ENCODE results near the gene SHFL. TPM values are rescaled to one million over a fixed set of nuclear protein-coding genes. Genes with fewer than 3 reads are reported as not detected.

Gene SHFL
- total and polyA plus RNA-seq, 2 of the 4 experiments (the other 2 are of a cell fraction): 9.0 to 32.1 TPM

DNA sequence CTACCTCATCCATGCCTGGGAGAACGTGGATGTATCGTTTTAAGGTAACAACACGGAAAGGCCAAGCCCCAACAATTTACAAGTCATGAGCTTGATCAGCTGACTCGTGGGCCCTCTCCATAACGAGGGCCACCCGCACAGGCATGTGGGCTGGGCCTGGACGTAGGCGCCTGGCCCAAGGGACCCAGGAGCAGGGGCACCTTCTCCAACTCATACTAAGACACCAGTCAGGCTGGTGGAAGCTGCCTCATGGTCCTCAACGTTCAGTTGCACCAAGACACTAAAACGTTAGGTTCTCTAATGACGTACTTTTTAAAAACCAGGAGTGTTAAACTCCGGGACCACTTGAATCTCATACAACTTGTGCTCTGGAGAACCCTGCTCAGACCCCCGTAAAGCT, 55.4 kb downstream of the SHFL start:
- Histone ChIP-seq H2BK20ac (ENCODE audit: low read depth, low read length) (no peak overlapping the region), H3K4me1 (ENCODE audit: control insufficient read depth, insufficient read depth, low read length) (no peaks in the 10 kb centered on the region), H4K20me1 (ENCODE audit: insufficient read depth, low read length) (peaks cover 4% of the 10 kb centered on the region; the same call in 1 of the 2 replicates), H3K23ac (ENCODE audit: low read depth, low read length) (no peak overlapping the region), H3K9ac (ENCODE audit: low read depth, low read length) (no peak overlapping the region), H3K14ac (replicated peaks; ENCODE audit: low read depth, low read length) (no peak overlapping the region), H2BK15ac (ENCODE audit: low read depth, low read length) (no peak overlapping the region), H3K18ac (ENCODE audit: low read depth, low read length) (no peak overlapping the region), H3K9me3 (ENCODE audit: control insufficient read depth, insufficient read depth, low read length) (no peaks in the 10 kb centered on the region), H3K27me3 (ENCODE audit: control insufficient read depth, insufficient read depth, low read length) (no peaks in the 10 kb centered on the region), H3K4ac (ENCODE audit: low read depth, low read length) (no peak overlapping the region), H3K36me3 (ENCODE audit: control insufficient read depth, insufficient read depth, low read length) (peaks cover 87% of the 10 kb centered on the region), H4K8ac (ENCODE audit: low read depth in 2 of 2, low read length in 2 of 2) (no peak overlapping the region), H4K5ac (ENCODE audit: low read depth, low read length) (no peak overlapping the region), H3K9me1 (ENCODE audit: insufficient read depth, low read length) (no peaks in the 10 kb centered on the region), H2BK5ac (ENCODE audit: low read depth, low read length, poor library complexity, severe bottlenecking) (no peak overlapping the region), H3K4me3 (ENCODE audit: insufficient read depth, low read depth, low read length) (no peak overlapping the region), H2AK5ac (ENCODE audit: low read depth, low read length) (no peak overlapping the region), H3K27ac (ENCODE audit: insufficient read depth, low read length) (no peak overlapping the region), H2AK9ac (replicated peaks; ENCODE audit: low read depth, low read length, poor library complexity) (no peak overlapping the region), H2BK120ac (ENCODE audit: low read depth, low read length) (no peak overlapping the region), H3K79me1 (ENCODE audit: low read depth in 1 of 2, low read length in 2 of 2) (peaks cover 10 to 17% of the 10 kb centered on the region in 2 experiments; a peak in 3 of 4 replicates), H3K4me2 (ENCODE audit: low read depth, low read length) (no peak overlapping the region), H4K91ac (ENCODE audit: insufficient read depth, low read depth, low read length) (no peak overlapping the region), H3K56ac (ENCODE audit: extremely low read depth, insufficient read depth, low read length) (no peak overlapping the region), H2AFZ (replicated peaks; ENCODE audit: low read length, poor library complexity) (no peak overlapping the region)
- ChIA-PET POLR2A (ENCODE audit: unreplicated experiment) (interaction anchor here (0.6 kb wide), 1 partner anchor 29 kb away, joined by 3 read pairs; no protein-coding TSS in a partner anchor), CTCF (no interaction called here)
- WGBS, 2 experiments (ENCODE audit: extremely low coverage in 2 of 2, insufficient read length in 1 of 2): 84% methylated on average over 7 of the region's 13 CpGs; no CpG with 5 or more reads in 1 of the 2 experiments
- dilution Hi-C loops (cut with HindIII; ENCODE audit: low sequenced_read_pairs, unreplicated experiment): no loop called here
- in situ Hi-C loops (cut with MboI; ENCODE audit: low sequenced_read_pairs): no loop called here
- TF ChIP-seq, protein P1, sequence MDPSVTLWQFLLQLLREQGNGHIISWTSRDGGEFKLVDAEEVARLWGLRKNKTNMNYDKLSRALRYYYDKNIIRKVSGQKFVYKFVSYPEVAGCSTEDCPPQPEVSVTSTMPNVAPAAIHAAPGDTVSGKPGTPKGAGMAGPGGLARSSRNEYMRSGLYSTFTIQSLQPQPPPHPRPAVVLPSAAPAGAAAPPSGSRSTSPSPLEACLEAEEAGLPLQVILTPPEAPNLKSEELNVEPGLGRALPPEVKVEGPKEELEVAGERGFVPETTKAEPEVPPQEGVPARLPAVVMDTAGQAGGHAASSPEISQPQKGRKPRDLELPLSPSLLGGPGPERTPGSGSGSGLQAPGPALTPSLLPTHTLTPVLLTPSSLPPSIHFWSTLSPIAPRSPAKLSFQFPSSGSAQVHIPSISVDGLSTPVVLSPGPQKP (IDR thresholded peaks at IDR 0.05; ENCODE audit: borderline replicate concordance, low read depth, low read length): no peak
- TF ChIP-seq CHD1 (IDR thresholded peaks at IDR 0.05; ENCODE audit: low read depth, low read length) (no peak), CEBPB (IDR thresholded peaks at IDR 0.05; ENCODE audit: low read depth, low read length) (no peak), BHLHE40 (IDR thresholded peaks at IDR 0.05; ENCODE audit: low read depth, low read length) (no peak), FOS (IDR thresholded peaks at IDR 0.05; ENCODE audit: low read depth, low read length) (no peak), MAFK (IDR thresholded peaks at IDR 0.05; ENCODE audit: low read depth, low read length) (no peak), MAZ (IDR thresholded peaks at IDR 0.05; ENCODE audit: borderline replicate concordance, low read depth, low read length) (no peak), RCOR1 (IDR thresholded peaks at IDR 0.05; ENCODE audit: insufficient replicate concordance, low read length) (no peak), NFE2L2 (IDR thresholded peaks at IDR 0.05; ENCODE audit: low read depth, low read length) (no peak), RAD21 (IDR thresholded peaks at IDR 0.05; ENCODE audit: low read length) (no peak)
- TF ChIP-seq, protein P2, sequence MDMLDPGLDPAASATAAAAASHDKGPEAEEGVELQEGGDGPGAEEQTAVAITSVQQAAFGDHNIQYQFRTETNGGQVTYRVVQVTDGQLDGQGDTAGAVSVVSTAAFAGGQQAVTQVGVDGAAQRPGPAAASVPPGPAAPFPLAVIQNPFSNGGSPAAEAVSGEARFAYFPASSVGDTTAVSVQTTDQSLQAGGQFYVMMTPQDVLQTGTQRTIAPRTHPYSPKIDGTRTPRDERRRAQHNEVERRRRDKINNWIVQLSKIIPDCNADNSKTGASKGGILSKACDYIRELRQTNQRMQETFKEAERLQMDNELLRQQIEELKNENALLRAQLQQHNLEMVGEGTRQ (IDR thresholded peaks at IDR 0.05; ENCODE audit: low read depth, low read length): no peak
- TF ChIP-seq, protein P3, sequence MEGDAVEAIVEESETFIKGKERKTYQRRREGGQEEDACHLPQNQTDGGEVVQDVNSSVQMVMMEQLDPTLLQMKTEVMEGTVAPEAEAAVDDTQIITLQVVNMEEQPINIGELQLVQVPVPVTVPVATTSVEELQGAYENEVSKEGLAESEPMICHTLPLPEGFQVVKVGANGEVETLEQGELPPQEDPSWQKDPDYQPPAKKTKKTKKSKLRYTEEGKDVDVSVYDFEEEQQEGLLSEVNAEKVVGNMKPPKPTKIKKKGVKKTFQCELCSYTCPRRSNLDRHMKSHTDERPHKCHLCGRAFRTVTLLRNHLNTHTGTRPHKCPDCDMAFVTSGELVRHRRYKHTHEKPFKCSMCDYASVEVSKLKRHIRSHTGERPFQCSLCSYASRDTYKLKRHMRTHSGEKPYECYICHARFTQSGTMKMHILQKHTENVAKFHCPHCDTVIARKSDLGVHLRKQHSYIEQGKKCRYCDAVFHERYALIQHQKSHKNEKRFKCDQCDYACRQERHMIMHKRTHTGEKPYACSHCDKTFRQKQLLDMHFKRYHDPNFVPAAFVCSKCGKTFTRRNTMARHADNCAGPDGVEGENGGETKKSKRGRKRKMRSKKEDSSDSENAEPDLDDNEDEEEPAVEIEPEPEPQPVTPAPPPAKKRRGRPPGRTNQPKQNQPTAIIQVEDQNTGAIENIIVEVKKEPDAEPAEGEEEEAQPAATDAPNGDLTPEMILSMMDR (conservative IDR thresholded peaks at IDR 0.05; ENCODE audit: low read depth, low read length): no peak
- intact Hi-C loops (cut with micrococcal nuclease): no loop called here
- DNase-seq (no peak), ATAC-seq (ENCODE audit: low read depth) (no peak)
- TSS peak; percentile 51 for BruUV-seq (replicated peaks)

All from IMR-90 (cell line).